Retina (tissue), 1 donor: ENCODE data around the gene DPPA2.
A peak's percentile ranks its signal among the peaks of the same experiment; 100 is the strongest.
"Not testable (repeated sequence)": the region's sequence is repeated elsewhere in the genome, so short reads cannot be mapped to it uniquely, and the experiment has no call there.

Experiments used
- DNase-seq: peaks from one replicate; pipeline ENCODE4 v3.0.0-alpha.2; 2016

The DPPA2 gene, protein sequence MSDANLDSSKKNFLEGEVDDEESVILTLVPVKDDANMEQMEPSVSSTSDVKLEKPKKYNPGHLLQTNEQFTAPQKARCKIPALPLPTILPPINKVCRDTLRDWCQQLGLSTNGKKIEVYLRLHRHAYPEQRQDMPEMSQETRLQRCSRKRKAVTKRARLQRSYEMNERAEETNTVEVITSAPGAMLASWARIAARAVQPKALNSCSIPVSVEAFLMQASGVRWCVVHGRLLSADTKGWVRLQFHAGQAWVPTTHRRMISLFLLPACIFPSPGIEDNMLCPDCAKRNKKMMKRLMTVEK

GRCh38 chr3:109316162-109316730, at the start of gene DPPA2:
DPPA2 (minus strand) TSS chr3:109316517; CDS start chr3:109314542, 1,975 bp downstream.
- DNase-seq = no peak

DNA sequence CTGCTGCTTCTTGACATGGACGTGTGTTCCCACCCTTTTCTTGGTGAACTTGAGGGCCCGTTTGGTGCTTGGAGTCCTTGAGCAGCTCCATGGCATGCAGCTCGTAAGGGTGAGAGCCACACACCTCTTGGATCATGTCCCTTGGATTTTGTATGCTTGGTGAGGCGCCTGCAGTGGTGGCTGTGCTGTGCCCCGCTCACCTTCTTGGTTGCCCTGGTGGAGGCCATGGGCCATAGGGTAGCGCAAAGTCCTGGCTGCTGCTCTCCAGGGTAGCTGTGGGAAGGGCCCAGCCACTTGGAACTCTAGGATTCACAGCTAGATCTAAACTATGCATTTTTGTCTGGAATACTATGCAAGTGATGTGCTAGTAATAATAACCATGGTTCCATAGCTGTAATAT, 47.8 kb upstream of the DPPA2 start:
- no peak for DNase-seq

GRCh38 chr3:109363634-109364033, 47.3 kb upstream of the DPPA2 start:
- no peak for DNase-seq

- DNase-seq = no peak
Observed at GRCh38 chr3:109362823-109363222, 46.5 kb upstream of the DPPA2 start.

DNA sequence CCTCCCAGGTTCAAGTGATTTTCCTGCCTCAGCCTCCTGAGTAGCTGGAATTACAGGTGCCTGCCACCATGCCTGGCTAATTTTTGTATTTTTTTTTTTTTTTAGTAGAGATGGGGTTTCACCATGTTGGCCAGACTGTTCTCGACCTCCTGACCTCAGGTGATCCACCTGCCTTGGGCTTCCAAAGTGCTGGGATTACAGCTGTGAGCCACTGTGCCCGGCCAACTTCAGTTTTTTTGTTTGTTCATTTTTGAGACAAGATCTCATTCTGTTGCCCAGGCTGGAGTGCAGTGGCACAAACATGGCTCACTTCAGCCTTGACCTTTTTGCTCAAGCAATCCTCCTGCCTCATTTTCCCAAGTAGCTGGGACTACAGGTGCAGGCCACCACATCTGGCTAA, 42.5 kb upstream of the DPPA2 start:
- not testable (repeated sequence) for DNase-seq

DNA sequence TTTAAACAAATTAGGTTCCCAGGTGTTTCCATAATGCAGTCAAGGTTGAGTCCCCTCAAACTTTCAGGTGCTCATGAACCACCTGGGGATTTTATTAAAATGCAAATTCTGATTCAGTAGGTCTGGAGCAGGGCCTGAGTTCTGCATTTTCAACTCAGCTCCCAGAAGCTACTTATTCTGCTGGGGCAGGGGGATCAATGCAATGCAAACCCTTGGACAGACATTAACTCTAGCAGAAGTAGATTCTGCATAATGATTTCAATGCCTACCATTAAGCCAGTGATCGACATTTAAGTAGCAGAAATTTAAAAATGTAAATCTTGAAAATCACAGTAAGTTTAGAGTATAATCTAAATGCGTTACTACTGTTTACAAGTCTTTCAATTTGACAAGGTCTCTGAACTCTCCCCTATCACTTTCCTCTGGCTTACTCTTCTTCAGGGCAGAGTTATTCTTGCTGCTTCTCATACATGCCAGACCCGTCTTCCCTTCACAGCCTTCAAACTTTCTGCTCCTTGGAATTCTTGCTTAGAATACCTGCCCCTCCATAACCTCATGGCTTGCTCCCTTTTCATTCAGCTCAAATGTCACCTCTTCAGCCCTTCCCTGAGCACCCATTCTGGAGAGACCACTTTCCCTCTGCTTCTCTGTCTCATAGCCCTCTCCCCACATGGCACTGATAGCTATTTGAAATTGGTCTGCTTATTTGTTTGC, 40.3 kb upstream of the DPPA2 start:
- DNase-seq = no peak

GRCh38 chr3:109355625-109356441, 39.5 kb upstream of the DPPA2 start:
- DNase-seq = no peak

- DNase-seq = no peak
Observed at GRCh38 chr3:109353057-109353456, 36.7 kb upstream of the DPPA2 start.

- no peak for DNase-seq
Observed at GRCh38 chr3:109351231-109351630, 34.9 kb upstream of the DPPA2 start.

GRCh38 chr3:109346770-109347295, 30.5 kb upstream of the DPPA2 start:
- no peak for DNase-seq

DNA sequence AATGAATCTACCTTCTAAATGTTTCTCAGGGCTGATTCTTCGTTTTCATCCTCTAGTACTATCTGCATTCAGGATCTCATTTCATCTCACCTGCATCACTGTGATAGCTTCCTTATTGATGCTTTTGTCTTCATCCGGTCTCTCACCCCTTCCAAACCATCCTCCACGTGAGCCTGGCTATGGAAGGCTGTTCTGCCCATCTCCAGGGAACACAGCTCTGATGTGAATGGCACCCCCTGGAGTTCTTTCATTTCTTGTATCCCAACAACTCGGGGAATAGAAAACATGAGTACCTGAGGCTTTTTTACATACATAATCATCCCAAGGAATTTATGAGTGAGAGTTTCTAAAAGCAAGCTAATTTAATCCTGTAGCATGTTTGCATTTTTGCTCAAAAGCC, 29.8 kb upstream of the DPPA2 start:
- no peak for DNase-seq

DNA sequence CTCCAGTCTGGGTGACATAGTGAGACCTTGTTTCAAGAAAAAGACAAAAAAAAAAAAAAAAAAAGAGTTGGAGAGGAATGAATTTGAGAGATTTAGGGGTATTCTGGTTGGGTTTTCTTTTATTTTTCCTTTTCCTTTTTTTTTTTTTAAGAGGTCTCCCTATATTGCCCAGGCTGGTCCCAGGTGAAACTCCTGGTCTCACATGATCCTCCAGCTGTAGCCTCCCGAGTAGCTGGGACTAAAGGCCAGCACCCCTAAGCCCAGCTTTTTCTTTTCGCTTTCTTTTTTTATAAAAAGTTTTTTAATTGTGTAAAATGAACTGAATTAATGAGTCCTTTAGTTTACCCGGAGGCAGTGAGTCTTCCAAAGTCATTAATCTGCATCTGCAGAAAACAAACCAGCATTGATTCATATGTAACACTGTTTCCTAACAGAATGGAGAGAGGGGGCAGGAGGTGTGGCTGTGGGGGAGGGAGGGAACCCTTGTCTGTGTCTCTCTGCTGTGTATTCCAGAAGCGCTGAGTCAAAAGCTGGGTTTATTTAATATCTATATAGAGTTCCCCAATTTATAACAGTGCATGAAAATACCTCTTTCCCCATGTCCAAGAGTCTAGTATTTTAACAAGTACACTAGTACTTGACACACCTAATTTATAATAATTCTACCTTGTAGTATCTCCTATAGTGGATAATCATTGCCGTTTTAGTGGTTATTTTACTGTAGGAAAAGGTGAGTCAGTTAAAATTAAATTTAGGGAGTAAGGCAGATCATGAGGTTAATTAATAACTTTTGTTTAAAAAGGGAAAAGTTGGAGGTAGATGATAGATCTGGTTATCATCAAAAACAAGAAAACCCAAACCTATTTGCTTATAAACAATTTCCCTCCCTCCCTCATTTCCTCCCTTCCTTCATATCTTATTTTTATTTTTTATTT, 23.7 kb upstream of the DPPA2 start:
- DNase-seq = no peak

DNA sequence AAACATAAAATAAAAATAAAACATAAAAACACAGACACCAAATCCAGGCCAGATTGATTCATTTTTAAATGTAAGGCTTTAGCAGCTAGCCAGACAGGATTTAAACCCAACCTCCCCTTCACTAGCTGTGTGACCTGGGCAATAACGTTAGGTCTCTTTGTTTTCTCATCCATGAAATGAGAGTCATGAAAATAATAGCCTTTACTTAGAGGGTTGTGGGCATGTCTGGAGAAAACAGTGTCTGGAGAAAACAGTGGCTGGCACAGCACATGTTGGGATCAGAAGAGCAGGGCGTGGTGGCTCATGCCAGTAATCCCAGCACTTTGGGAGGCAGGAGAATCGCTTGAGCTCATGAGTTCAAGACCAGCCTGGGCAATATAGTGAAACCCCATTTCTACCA, 22.9 kb upstream of the DPPA2 start:
- no peak for DNase-seq

DNA sequence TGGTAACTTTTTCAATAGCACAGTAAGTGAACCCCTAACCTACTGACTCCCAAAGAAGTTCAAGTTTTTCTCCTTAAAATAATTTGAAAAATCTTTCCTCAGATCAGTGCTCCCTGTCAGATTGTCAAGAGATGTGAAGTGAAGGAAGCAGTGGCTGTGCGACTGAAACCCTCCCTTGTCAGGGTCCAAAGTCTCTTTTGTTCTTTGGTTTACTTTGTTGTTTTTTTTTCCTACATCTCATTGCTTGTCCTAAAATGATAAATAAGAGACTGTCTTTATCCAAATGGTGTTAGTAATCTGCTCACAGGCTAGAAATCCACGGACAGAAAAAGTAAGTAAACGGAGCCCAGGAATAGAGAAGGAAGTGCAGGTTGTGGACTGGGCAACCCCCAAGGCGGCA, 22.0 kb upstream of the DPPA2 start:
- no peak for DNase-seq

GRCh38 chr3:109337393-109337792, 21.1 kb upstream of the DPPA2 start, which contains the start of gene DPPA4:
DPPA4 (minus strand) TSS chr3:109337546; CDS start chr3:109337517, 29 bp downstream.
- DNase-seq = no peak

GRCh38 chr3:109336291-109336861, 20.1 kb upstream of the DPPA2 start:
- DNase-seq = peak; percentile 46

DNA sequence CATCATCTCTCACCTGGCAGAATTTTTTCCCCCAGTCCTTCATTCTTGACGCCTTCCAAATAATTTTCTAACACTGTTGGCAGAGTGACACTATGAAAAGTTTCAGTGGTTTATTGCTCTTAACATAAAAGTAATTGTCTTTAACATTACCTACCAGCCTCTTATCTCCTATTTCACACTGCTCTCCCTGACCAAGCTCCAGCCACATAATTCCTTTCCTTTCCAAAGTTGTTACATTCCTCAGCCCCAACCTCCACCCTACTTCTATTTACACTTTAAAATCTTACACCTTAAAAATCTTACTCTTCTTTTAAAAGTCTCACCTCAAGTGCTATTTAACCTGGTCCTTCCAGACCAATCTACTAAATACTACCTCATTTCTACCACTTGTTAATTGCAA, 18.3 kb upstream of the DPPA2 start:
- DNase-seq = no peak

DNA sequence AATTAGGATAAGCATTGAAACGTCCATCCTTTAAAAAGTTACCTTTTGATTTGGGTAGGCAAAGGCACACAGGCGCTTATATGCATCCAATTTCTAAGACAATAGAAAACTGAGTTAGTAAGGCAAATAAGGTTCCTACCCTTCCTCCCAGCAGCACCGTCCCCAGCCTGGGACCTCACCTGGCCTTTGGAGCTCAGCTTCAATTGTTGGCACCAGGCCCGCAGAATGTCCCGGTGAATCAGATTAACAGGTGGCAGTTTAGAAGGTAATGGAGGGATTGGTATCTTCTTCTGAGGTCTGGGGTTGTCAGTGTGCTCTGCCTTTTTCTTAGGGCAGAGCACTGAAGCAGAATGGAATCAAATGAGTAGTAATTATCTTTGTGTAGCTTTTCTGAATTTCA, 15.4 kb upstream of the DPPA2 start:
- no peak for DNase-seq

GRCh38 chr3:109330405-109330804, 14.1 kb upstream of the DPPA2 start:
- DNase-seq = no peak

- DNase-seq = no peak
Observed at GRCh38 chr3:109328202-109328601, 11.9 kb upstream of the DPPA2 start.

DNA sequence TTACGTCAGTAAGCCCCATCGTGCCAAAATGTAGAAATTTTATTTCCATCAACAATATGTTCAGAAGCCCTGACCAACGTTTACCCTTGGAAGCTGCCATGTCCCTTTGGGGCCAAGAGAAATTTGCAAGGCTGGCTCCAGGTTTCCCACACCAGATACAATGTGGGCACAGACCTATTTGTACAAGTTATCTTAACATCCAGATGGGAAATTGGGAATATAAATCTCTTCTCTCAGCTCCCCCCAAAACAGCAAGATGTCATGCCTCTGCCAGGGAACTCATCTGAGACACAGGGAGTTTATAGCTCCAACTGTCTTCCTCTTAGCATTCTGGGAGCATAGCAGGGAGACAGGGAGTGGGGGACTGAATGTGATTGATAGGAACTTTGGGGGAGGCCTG, 9.3 kb upstream of the DPPA2 start:
- DNase-seq = no peak
